ENCODE measurements around the gene NDUFAF2. TPM values are rescaled to one million over a fixed set of nuclear protein-coding genes. Genes with fewer than 3 reads are reported as not detected.

The NDUFAF2 gene
- total and polyA plus RNA-seq, 2 of the 8 experiments (the other 6 are each of a cell fraction or from before 2014, with no cell fraction given) = 10.7 to 46.5 TPM

- TF ChIP-seq HDAC2 (IDR thresholded peaks at IDR 0.05; ENCODE audit: borderline replicate concordance in 1 of 2, low read depth in 2 of 2, low read length in 2 of 2) (no peak), EZH2 (IDR thresholded peaks at IDR 0.05; ENCODE audit: low read depth, low read length, severe bottlenecking) (no peak), GTF2F1 (IDR thresholded peaks at IDR 0.05; ENCODE audit: borderline replicate concordance, low read depth, low read length) (no peak), SIX5 (IDR thresholded peaks at IDR 0.05; ENCODE audit: low read depth, low read length) (no peak), POLR2A (IDR thresholded peaks at IDR 0.05; ENCODE audit: control extremely low read depth in 1 of 2, low read depth in 2 of 2, low read length in 2 of 2) (no peak)
These were observed 142.9 kb downstream of the NDUFAF2 start (continued) for GRCh38 chr5:61087921-61088320.
